IPS-20b (cell line): Measurements from ENCODE around the gene HDAC7.

ENCODE experiments used
- H3K27ac ChIP-seq: one replicate; pipeline ENCODE4 v1.5.1; 2013; ENCODE audit warnings: low read length
- H3K27me3 ChIP-seq: 2 replicates; pipeline ENCODE4 v1.6.1; 2013; ENCODE audit warnings: mild to moderate bottlenecking, low read length, inconsistent platforms; ENCODE audit not compliant: insufficient read depth
- H3K36me3 ChIP-seq: 2 replicates; pipeline ENCODE4 v1.6.1; 2013; ENCODE audit warnings: low read depth, mild to moderate bottlenecking, inconsistent platforms, low read length, moderate library complexity; ENCODE audit not compliant: insufficient read depth
- H3K4me1 ChIP-seq: 2 replicates; pipeline ENCODE4 v1.6.1; 2013; ENCODE audit warnings: mild to moderate bottlenecking, control low read depth, inconsistent platforms, low read length, moderate library complexity; ENCODE audit not compliant: insufficient read depth
- H3K4me3 ChIP-seq: 2 replicates; pipeline ENCODE4 v1.5.1; 2013; ENCODE audit warnings: mild to moderate bottlenecking, low read length, inconsistent platforms
- H3K9ac ChIP-seq: 2 replicates; pipeline ENCODE4 v1.6.1; 2013; ENCODE audit warnings: low read depth, mild to moderate bottlenecking, inconsistent platforms, low read length, moderate library complexity
- H3K9me3 ChIP-seq: 2 replicates; pipeline ENCODE4 v1.6.1; 2013; ENCODE audit warnings: mild to moderate bottlenecking, low read depth, low read length, inconsistent platforms; ENCODE audit not compliant: insufficient read depth

HDAC7 gene

DNA sequence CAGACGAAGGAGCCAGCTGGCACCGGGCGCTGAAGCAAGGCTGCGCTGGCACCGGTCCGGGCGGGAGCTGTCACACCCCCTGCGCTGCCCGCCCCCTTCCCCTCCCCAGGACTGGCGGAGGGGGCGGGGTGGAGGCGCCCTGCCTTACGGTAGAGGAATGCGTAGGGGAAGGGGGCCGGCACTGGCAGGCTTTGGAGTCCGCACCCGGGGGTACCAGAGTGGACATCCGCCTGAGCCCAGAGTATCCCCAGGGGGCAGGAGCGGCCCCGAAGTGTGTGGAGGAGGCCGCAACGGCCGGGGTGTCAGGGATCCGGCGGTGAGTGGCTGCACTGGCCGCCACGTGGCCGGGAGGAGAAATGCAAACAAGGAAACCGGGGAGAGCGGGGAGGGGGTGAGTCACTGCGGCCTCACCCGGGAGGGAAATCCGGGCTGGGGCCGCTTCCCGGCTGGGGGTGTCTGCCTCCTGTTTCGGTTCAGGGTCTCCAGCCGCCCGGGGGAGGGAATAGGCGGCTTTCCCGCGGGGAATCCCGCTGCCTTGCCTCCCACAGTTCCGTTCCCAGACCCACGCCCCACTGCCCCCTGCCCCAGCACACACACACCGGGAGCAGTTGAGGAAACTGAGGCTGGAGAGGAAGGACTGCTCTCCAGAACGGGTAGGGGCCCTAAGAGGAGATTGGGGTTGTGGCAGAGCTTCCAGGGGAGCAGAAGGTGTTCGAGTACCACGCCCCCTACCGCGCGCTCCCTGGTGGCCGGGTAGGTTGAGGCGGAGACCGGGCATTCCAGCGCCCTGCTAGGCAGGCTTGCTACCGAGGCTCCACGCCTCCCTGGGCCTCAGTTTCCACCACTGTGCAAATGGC is 60.6 kb downstream of the HDAC7 start, which contains the start of gene RAPGEF3:
Gene RAPGEF3, minus strand, starts transcription at position 47 of the 857 bp plus-strand sequence. CDS start 324 bp downstream, outside the sequence.
- Histone ChIP-seq H3K27me3 (peaks cover 22% of the 10 kb centered on the region; the same call in 1 of the 2 replicates), H3K27ac (no peak within 1 kb of the TSS), H3K9ac (peak within 1 kb of the TSS; percentile 64; the same call in 1 of the 2 replicates), H3K9me3 (no peaks in the 10 kb centered on the region), H3K4me1 (peaks cover 20% of the 10 kb centered on the region), H3K36me3 (no peaks in the 10 kb centered on the region), H3K4me3 (peak within 1 kb of the TSS; percentile 68)

DNA sequence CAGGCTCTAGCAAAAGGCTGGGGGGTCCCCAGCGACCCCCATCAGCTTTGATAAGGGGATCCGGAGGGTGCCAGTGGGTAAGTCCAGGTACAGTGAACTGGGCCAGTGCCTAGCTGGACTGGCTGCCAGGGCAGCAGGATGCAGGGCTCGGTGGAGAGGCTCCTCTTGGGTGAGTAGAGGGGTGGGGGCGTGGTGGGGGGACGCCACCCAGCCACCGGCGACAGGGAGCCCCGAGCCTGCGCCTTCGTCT is 61.2 kb downstream of the HDAC7 start:
- Histone ChIP-seq H3K9ac (peak overlapping the region; percentile 45; the same call in 1 of the 2 replicates), H3K27me3 (peaks cover 22% of the 10 kb centered on the region; the same call in 1 of the 2 replicates), H3K36me3 (no peaks in the 10 kb centered on the region), H3K4me1 (peaks cover 24% of the 10 kb centered on the region), H3K4me3 (peak overlapping the region; percentile 68; the same call in 1 of the 2 replicates), H3K27ac (no peak overlapping the region), H3K9me3 (no peaks in the 10 kb centered on the region)

DNA sequence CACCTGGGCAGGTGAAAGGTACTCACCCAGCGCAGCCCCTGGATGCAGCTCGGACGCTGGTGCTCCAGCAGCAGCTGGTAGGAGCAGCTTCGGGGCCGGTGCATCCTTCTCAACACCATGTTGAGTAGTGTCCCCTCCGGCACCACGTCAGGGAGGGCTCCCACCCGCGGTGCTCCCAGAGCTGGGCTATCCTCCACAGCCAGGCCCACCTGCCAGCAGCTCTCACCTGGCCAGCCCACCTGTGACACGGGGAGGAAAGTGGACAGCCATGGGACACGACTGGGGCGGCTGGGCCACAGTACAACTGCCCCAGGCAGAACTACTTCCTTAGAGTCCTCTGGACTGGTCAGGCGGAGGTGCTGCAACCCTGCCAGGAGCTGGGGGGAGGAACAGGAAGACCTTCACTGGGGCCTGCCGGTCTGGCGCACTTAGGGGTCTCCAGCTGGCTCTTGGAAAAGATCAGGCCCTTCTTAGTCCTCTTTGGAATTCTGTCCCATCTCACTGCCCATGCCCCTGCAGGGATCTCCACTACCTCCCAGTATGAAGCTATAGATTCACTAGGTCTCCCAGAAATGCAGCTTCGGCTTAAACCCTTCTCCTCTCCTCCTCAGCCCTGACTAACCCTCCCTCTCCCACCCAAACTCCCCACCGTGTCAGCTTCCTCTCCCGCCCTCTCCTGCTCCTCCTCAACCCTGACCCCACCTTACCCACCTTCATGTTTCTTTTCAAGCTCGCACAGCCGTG is 61.7 kb downstream of the HDAC7 start:
- Histone ChIP-seq H3K9me3 (no peaks in the 10 kb centered on the region), H3K9ac (peak overlapping the region; percentile 45; the same call in 1 of the 2 replicates), H3K36me3 (no peaks in the 10 kb centered on the region), H3K27me3 (peaks cover 22% of the 10 kb centered on the region; the same call in 1 of the 2 replicates), H3K27ac (no peak overlapping the region), H3K4me1 (peaks cover 27% of the 10 kb centered on the region), H3K4me3 (peak overlapping the region; percentile 68; the same call in 1 of the 2 replicates)

DNA sequence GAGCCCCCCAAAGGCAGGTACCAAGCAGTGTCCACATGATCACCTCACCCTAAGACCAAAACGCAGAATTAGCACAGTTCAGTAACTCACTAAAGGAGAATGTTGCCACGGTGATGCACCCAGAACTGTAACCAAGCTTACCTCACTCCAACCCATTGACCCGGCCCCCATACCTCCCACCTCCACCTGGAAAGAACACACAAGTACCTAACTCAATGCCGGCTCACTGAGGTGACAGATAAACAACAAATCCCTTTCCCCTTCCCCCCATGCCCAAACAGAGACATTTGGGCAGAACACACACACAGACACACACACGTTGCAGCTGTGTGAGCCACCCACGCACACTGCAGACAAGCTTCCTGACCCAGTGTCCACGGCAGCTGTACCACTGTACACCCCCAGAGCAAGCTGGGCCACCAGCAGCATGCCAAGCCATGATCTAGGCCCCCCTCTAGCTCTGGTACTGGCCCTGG is 62.3 kb downstream of the HDAC7 start:
- Histone ChIP-seq H3K27ac (no peak overlapping the region), H3K9ac (no peak overlapping the region), H3K36me3 (no peaks in the 10 kb centered on the region), H3K4me1 (peaks cover 30% of the 10 kb centered on the region), H3K9me3 (no peaks in the 10 kb centered on the region), H3K4me3 (no peak overlapping the region; the same call in 1 of the 2 replicates), H3K27me3 (peaks cover 22% of the 10 kb centered on the region; the same call in 1 of the 2 replicates)

DNA sequence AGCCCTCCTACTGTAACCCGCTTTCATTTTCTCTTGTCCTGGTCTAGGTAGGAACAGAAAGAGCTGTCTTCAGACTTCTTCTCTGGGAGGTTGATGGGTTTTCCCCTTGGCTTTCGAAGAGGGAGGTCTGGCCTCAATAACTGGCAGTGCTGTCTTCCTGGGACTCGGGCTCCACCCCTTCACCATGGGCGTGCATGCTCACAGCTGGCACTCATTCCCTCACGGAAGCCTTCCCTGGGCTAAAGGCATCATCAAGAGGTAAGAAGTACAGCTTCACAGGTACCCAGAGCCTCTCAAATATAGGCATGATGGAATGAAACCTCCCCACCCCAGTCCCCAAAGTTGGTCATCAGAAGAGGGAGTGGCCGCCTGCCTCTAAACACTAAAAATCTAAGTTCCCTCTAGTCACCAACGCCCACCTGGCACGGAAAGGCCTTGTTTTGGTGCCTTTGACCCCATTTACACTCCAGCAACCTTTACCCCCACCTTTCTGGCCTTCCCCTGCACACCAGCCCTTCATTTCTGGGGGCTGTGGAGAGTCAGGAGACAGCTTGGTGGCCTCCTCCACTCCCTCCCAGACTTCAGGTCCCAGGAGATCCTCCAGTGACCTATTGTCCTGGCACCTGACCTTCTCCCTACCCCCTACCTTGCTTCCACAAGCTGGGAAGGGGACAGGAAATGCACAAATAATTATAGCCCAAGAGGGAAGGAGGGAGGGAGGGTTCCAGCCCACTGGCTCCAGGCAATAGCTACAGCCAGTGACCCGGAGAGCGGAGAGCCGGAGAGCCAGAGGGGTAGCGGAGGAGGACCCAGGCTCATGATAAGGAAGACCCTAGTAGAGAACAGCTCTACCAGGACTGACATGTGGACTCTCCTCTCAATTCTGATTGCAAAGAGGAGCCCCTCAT is 63.8 kb downstream of the HDAC7 start:
- Histone ChIP-seq H3K27me3 (peaks cover 22% of the 10 kb centered on the region; the same call in 1 of the 2 replicates), H3K9ac (no peak overlapping the region), H3K4me1 (peaks cover 30% of the 10 kb centered on the region), H3K9me3 (no peaks in the 10 kb centered on the region), H3K36me3 (no peaks in the 10 kb centered on the region), H3K27ac (no peak overlapping the region), H3K4me3 (no peak overlapping the region)

DNA sequence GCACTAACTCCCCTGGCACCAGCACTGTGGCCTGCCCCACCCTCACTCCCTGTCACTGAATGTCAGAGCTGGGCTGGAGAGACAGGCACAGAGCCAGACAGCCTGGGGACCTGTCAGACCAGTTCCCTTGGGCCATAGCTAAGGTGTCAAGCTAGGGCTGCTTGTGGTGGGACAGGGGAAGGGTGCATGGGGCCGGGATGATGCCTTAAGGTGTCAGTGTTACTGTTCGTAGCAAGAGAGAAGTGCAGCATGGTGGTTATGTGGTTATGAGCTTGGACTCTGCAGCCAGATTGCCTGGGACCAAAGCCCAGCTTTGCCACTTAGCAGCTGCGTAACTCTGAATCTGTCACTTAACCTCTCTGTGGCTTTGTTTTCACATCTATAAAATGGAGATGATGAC is 64.8 kb downstream of the HDAC7 start:
- Histone ChIP-seq H3K27me3 (peaks cover 16% of the 10 kb centered on the region; the same call in 1 of the 2 replicates), H3K9me3 (no peaks in the 10 kb centered on the region), H3K36me3 (no peaks in the 10 kb centered on the region), H3K27ac (no peak overlapping the region), H3K4me3 (no peak overlapping the region), H3K9ac (no peak overlapping the region), H3K4me1 (peaks cover 30% of the 10 kb centered on the region)

DNA sequence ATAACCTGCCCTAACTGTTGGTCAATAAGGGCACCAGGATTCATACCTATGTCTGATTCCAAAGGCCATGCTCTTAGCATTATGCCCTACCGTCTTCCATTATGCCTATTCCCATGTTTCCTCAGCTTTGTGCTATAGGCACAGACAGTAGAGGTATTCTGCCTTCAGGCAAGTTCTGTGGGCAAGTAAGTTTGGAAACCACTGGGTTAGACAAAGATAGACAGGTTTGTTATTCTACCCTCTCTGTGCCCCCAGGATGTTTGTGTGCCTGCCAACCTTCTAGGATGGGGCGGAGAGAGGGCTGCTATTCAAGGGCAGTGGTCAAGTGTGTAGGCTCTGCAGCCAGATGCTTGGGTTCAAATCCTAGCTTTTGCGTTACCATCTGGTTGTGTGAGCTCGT is 65.6 kb downstream of the HDAC7 start:
- Histone ChIP-seq H3K4me3 (no peak overlapping the region), H3K9me3 (no peaks in the 10 kb centered on the region), H3K9ac (peak overlapping the region; percentile 32; the same call in 1 of the 2 replicates), H3K27me3 (0 out of 2 replicates have a peak, but pooled peaks cover 11% of the 10 kb centered on the region), H3K4me1 (peaks cover 30% of the 10 kb centered on the region), H3K27ac (no peak overlapping the region), H3K36me3 (no peaks in the 10 kb centered on the region)

DNA sequence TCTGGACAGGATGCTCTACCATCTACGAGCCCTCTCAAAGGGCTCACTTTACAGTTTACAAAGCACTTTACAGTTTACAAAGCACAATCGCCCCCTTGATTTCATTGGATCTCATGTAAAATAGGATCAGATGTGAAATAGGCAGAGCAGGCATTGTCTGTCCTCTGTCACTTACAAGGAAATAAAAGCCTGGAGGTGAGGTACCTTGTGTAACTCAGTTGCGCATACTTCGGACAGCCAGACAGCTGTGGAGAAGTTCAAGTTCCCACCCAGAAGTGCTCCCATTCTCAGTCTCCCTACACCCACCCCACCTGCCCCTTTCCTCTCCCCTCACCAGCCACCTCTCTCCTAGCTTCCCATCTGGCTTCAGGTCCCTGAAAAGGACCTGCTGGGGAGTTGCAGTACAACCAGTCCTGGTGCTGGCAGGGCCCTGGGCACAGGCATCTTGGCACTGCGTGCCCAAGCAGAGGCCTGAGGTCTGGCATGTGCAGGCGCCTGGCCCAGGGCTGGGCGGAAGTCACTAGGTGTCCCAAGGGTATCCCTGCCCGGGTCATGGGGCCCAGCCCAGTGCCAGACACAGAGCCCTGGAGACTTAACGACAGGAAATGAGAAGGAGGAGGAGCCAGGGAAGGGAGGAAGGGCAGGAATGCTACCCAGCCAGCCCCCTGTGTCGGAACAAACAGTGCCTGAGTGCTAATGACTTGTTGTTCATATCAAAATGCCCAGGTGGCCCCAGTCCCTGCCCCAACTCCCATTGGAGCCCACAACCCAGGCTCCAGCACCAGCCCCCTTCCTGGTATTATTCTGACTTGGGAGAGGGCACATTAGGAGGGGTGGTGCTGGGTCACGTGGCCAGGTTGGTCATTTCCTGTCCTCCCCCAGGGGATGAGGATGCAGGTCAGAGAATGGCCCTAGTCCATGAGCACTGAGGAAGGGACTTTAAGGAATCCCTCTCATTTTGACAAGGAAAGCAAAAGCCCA is 66.4 kb downstream of the HDAC7 start:
- Histone ChIP-seq H3K9ac (peak overlapping the region; percentile 32; the same call in 1 of the 2 replicates), H3K36me3 (no peaks in the 10 kb centered on the region), H3K27ac (no peak overlapping the region), H3K4me1 (peaks cover 28% of the 10 kb centered on the region), H3K4me3 (no peak overlapping the region), H3K27me3 (0 out of 2 replicates have a peak, but pooled peaks cover 11% of the 10 kb centered on the region), H3K9me3 (no peaks in the 10 kb centered on the region)

DNA sequence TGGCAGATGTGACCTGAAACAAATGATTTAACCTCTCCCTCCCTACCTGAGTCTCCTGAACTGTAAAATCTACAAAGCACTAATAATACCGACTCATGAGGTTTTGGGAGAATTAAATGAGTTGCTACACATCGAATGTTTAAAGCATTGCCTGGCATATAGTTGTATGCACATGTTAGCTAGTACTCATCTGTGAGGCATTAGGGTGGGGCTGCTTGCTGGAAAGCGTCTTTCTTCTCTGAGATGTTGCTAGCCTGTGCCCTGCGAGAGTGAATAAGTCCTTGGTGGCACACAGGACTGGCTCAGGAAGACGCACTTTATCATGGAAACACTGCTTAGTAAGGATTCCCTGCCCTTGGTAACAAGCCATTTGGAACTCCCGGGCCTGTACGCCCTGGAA is 67.2 kb downstream of the HDAC7 start:
- Histone ChIP-seq H3K27ac (no peak overlapping the region), H3K9ac (no peak overlapping the region), H3K9me3 (no peaks in the 10 kb centered on the region), H3K27me3 (0 out of 2 replicates have a peak, but pooled peaks cover 7% of the 10 kb centered on the region), H3K4me3 (no peak overlapping the region), H3K36me3 (no peaks in the 10 kb centered on the region), H3K4me1 (peaks cover 21% of the 10 kb centered on the region)

DNA sequence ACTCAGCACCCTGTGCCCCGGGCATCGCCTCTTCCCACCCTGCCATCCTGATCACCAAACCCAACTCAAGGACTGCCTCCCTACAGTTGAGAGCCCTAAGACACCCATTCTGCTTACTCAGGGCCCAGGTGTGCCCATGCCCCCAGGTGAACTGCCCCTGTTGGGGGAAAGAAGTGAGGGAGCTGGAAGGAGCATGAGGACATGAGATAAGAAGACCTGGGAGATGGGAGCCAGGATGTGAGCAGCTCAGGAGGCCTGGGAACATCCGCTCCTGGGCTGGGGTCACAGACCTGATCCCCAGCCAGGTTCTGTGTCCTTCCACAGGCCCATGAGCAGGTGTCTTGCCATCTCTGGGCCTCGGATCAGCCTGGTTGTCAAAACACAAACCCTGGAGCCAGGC is 67.6 kb downstream of the HDAC7 start:
- 0 out of 2 replicates have a peak, but pooled peaks cover 2% of the 10 kb centered on the region for H3K27me3 ChIP-seq
- no peak overlapping the region for H3K4me3 ChIP-seq
- no peak overlapping the region for H3K9ac ChIP-seq
- peaks cover 16% of the 10 kb centered on the region for H3K4me1 ChIP-seq
- H3K27ac ChIP-seq, result no peak overlapping the region
- H3K36me3 ChIP-seq, result no peaks in the 10 kb centered on the region
- no peaks in the 10 kb centered on the region for H3K9me3 ChIP-seq
